GM13976 (cell line): Measurements from ENCODE around the gene ATP8A1.

ENCODE experiments used
- DNase-seq: peaks from one replicate; pipeline ENCODE4 v3.0.0; 2012; ENCODE audit warnings: low spot score
- CTCF ChIP-seq: IDR thresholded peaks from 2 replicates; pipeline ENCODE4 v1.5.1; 2012; ENCODE audit warnings: borderline replicate concordance, mild to moderate bottlenecking; ENCODE audit not compliant: insufficient read depth; ENCODE audit errors: extremely low read depth, missing control alignments, control extremely low read depth
- in situ Hi-C: fragments of 300-500 bp; cut with MboI; formaldehyde crosslinking; loops from one replicate; pipeline ENCODE4 v1.12.0; 2022; ENCODE audit warnings: low sequenced_read_pairs, mixed read lengths, inconsistent platforms; ENCODE audit not compliant: unreplicated experiment

ATP8A1 gene

GRCh38 chr4:42566835-42567234 lies 90.1 kb downstream of the ATP8A1 start:
- DNase-seq, result no peak
- in situ Hi-C loops, result loop anchor here (10.0 to 25.0 kb wide), 2 partner anchors 170 to 288 kb away; no protein-coding TSS in a partner anchor
- TF ChIP-seq CTCF, result no peak

- DNase-seq, result no peak
- in situ Hi-C loops, result loop anchor here (10.0 to 25.0 kb wide), 2 partner anchors 175 to 293 kb away; no protein-coding TSS in a partner anchor
Measured at GRCh38 chr4:42562016-42562415, 94.9 kb downstream of the ATP8A1 start.

GRCh38 chr4:42561031-42561430 lies 95.9 kb downstream of the ATP8A1 start:
- TF ChIP-seq CTCF, result no peak
- in situ Hi-C loops, result loop anchor here (10.0 to 25.0 kb wide), 2 partner anchors 176 to 294 kb away; no protein-coding TSS in a partner anchor
- no peak for DNase-seq

More at GRCh38 chr4:42562016-42562415, 94.9 kb downstream of the ATP8A1 start:
- no peak for TF ChIP-seq CTCF

- in situ Hi-C loops, result loop anchor here (10.0 to 25.0 kb wide), 2 partner anchors 177 to 294 kb away; no protein-coding TSS in a partner anchor
- no peak for DNase-seq
- no peak for TF ChIP-seq CTCF
Measured at GRCh38 chr4:42560467-42560861, 96.4 kb downstream of the ATP8A1 start.

- DNase-seq, result no peak
- in situ Hi-C loops, result loop anchor here (25.0 kb wide), 1 partner anchor 179 kb away; no protein-coding TSS in a partner anchor
- TF ChIP-seq CTCF, result no peak
Measured at GRCh38 chr4:42558156-42558555, 98.7 kb downstream of the ATP8A1 start.

GRCh38 chr4:42555828-42556227 lies 101.1 kb downstream of the ATP8A1 start:
- DNase-seq, result no peak
- TF ChIP-seq CTCF, result no peak
- in situ Hi-C loops, result loop anchor here (25.0 kb wide), 1 partner anchor 181 kb away; no protein-coding TSS in a partner anchor

- TF ChIP-seq CTCF, result no peak
- DNase-seq, result no peak
- in situ Hi-C loops, result loop anchor here (25.0 kb wide), 1 partner anchor 183 kb away; no protein-coding TSS in a partner anchor
Measured at GRCh38 chr4:42554072-42554471, 102.8 kb downstream of the ATP8A1 start.
